SW480 (cell line): Measurements from ENCODE around the gene HECTD3.
"Not testable (repeated sequence)": the region's sequence is repeated elsewhere in the genome, so short reads cannot be mapped to it uniquely, and the experiment has no call there.

ENCODE experiments used
- DNase-seq: peaks from one replicate; pipeline ENCODE4 v3.0.0-alpha.2; 2016; ENCODE audit warnings: low spot score

Gene HECTD3

DNA sequence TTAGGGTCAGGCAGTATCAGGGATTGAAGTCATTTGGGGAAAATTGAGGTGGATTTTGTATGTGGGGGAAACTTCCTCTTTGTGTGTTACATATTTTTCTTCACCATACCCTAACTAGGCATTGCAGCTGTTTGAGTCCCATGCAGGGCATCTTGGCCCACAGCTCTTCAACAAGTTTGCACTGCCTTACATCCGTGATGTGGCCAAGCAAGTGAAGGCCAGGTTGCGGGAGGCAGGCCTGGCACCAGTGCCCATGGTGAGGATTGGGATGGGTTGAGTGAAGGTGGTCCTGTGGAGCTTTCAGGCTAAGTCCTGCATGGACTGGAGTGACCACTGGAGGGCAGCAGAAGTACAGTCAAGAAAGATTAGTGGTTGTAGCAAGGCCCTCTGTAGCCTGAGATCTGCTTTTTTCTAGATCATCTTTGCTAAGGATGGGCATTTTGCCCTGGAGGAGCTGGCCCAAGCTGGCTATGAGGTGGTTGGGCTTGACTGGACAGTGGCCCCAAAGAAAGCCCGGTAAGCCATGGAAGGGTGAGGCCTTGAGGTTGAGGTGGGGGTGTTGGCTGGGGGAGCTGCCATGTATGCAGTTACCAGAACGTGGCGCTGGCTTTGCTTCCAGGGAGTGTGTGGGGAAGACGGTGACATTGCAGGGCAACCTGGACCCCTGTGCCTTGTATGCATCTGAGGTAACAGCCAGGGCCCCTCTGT, 3.4 kb upstream of the HECTD3 start:
- DNase-seq, result peak; percentile 75

DNA sequence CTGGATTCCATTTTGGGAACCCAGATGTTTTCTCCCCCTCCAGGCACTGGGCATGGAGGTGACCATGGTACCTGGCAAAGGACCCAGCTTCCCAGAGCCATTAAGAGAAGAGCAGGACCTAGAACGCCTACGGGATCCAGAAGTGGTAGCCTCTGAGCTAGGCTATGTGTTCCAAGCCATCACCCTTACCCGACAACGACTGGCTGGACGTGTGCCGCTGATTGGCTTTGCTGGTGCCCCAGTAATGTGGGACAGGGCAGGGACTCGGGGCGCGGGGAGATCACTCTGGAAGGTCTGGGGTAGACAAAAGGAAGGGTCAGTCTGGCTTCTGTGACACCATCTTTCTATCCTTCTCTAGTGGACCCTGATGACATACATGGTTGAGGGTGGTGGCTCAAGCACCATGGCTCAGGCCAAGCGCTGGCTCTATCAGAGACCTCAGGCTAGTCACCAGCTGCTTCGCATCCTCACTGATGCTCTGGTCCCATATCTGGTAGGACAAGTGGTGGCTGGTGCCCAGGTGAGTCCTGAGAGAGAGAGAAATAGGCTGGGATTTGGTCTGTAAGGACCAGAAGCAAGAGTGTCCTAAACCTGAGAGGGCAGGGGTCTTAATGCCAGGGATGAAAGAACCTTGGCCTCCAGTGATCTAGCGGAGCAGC, 2.6 kb upstream of the HECTD3 start:
- no peak for DNase-seq

DNA sequence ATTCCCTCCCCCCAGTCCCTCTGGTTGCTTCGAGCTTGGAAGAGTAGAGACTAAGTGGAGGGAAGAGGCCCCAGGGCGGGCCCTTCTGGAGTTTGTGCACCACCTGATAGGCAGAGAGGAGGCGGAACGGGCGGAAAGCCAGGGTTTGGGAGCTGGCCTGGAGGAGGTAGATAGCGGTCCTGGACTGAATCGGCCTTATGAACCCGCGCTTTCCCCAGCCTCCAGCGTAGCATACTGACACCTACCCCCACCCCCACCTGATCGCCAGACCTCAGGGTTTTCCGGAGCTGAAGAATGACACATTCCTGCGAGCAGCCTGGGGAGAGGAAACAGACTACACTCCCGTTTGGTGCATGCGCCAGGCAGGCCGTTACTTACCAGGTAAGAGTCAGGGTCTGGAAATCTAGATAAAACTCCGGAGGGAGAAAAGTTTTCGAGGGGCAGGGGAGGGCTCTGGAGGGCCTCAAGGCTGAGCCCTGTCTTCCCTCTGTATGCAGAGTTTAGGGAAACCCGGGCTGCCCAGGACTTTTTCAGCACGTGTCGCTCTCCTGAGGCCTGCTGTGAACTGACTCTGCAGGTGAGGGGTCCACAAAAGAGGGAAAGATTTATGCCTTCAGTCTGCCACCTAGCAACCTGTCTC, 1.6 kb upstream of the HECTD3 start:
- peak; percentile 55 for DNase-seq

DNA sequence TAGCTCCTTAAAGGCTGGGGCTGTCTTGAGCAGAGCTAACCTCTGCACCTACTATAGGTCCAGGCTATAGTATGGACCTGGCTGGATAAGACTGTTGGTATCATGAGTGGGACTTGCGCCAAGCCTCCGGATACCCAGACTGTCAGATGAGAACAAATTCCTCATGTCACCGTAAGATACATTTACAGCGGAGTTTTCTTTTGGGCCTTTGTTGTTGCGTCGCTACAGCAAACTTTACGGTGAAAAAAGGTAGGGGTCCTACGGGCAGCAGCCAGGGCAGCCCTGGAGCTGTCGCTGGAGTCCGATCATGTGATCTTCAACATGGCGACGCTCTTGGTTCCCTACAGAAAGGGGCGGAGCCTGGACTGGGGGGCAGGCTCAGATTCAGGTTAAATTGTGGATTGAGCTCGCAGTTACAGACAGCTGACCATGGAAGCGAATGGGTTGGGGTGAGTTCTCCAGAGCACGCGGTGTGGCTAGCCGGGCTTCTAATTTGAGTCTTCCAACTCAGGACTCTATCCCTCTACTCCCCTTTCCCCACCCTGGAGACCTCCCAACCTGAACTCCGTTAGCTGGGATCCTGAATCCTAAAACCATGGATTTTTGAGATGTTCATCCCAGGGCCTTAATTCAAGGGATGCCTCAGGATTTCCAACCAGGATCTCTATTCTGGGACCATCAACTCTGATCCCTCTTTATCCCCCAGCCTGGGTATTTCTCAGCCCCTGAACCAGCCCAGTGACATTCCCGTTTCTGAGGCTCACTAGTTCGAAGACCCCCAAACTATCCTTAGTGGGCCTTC, 914 bp upstream of the HECTD3 start, which contains the start of gene UROD:
UROD (plus strand) TSS at position 418 of the 802 bp plus-strand sequence; CDS start at position 430, 12 bp downstream.
- DNase-seq, result peak; percentile 98

DNA sequence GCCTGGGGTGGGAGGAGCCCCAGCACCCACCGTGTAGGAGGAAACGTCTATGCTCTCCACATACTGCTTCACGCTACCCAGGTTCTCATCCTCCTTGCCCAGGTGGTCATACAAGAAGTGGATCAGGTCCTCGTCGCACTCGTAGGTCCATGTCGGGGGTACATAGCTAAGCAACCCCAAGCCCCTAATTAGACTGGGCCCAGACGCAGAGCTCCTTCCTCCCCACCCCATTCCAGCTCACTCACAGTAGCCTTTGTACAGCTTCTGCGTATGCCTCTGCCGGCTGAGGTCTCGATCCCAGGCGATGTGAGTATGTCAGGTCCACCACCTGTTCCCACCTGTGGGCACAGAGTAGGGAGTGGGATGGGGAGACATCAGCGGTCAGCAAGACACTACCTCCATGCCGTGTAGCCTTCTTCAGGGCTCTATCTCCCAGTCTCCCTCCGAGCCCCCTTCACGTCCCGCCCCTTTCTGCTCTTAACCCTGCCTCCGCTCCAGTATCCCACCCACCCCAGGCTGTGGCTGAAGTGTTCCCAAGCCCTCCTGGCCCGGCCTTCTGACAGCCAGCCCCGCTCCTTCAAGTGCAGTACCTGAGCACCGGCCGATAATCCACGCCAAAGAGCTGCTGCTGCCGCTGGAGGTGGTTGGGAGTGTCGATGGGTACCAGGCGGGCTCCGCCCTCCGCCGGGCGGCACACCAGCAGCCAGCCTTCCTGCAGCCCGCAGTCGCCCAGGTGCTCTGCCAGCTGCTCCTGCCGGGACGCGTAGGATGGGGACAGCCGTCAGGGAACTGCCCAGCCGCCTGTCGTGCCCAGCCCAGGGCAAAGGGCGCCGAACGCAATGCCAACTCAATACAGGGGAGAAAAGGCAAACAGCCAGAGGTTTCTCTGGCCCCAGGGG, 919 bp downstream of the HECTD3 start:
- DNase-seq, result peak; percentile 69

DNA sequence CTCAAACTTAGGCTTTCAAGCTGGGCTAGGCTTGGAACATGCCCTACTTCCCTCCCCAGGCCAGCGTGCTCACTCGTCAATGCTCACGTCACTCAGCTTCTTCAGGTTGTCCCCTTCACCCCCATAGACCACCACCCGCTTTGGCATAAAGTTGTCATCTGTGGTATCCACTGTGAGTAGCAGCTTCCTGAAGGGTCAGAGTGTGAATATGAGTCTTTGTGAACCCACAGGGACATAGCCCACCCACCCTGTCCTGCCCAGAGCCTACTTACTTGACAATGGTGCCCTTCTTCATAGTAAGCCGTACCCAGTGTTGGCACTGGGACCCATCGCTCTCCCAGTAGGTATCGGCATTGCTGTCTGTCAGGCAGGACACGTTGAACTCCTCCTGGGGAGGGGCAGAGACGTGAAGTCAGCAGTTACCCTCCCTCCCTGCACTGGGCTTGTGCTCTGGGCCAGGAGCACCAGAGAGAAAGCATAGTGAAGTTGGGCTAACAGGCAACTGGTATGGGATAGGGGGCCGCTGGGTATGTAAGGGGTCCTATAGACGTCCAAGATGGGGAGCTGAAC, 1.7 kb downstream of the HECTD3 start:
- DNase-seq, result no peak

DNA sequence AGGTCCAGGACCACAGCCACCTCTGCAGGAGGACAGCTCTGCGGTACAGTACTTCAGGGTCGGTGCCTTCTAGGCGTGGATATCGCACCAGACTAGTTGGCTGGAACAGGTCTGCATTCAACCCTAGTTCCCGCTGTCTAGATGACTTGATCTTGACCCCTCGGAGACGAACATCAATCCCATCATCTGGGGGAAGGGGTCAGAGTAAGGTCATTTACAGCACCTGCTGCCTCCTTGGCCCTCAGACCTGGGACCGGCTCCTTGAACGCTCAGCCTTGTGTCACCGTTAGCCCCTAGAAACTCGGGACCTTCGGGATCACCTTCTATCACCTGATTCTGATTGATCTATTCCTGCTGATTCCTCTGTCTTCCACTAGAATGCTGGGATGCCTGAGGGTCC, 2.6 kb downstream of the HECTD3 start:
- DNase-seq, result no peak

DNA sequence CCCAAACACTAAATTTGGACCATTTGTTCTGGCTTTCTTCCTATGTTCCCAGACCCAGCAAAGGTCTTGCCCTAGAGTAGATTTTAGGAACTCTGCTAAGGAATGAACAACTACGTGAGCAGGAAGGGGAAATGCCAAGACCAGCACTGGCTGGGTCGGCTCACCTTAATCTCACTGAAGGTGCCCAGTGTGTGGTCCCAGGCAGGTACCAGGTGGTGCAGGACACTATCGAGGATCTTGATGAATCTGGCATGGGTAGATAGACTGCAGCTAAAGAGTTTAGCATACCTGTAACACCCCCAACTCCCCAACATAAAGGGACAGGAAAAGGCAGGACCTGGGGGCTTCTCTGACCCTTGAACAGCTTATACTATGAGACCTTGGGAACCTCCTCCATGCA, 3.0 kb downstream of the HECTD3 start:
- DNase-seq, result no peak

DNA sequence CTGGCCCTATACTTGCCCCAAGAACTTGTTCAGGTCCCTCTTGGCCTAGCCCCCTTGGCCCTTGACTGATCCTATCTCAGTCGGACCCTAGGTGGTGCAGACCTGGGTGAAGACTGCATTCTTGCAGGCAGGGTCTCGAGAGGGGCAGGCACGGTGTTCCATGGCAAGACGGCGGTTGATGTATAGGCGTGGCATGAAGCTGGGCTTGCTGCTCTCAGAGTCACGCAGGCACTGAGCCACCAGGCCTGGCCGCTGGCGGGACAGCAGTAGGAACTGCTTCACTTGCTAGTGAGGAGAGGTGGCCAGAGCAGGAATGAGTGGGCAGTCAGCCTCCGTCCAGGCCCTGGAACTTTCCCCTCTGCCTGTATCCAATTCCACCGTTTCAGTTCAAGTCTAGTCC, 3.8 kb downstream of the HECTD3 start:
- no peak for DNase-seq

DNA sequence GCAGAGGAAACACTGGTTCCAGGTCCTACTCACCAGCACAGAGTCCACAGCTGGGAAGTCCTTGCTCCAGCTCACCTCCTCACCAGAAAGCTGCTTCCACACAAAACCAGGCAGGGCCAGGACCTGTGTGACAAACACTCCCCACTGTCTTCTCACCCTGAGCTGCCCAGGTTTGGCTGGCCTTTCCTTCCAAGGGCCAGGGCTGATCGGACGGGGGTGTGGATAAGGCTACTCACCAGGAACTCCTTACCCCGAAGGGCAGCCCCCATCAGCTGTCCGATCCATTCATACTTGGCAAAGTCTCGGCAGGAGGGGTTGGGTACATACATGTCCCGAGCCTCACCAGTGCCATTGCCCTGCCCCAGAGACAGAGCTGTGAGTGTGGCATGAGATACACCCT, 5.4 kb downstream of the HECTD3 start:
- no peak for DNase-seq

DNA sequence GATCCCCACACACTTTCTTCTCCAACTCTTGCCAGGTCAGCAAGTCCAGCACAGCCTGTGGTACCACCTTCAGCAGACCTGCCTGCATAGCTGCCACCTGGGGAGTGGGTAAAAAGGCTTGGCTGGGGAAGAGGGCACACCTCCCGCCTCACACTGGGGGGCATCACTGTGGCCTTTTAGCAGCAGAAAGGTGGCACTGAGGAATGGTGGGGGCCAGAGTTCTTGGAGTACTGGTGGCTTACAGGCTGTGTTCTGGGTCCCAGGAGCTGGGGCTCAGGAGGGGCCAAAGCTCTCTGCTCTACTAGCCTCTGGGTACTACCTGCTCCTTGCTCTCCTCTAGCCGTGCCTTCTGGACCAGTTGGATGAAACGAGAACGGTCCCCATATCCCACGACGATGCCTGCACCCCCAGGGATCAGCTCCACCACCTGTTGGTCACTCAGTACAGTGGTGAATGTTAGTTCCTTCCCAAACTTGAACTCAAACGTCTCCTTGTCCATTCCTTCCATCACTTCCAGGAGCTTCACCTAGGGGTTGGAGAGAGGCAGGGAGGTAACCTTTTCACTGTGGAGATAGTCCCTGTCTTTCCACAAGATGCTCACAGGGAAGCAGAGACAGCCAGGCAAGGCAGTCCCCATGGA, 6.7 kb downstream of the HECTD3 start:
- DNase-seq, result no peak

DNA sequence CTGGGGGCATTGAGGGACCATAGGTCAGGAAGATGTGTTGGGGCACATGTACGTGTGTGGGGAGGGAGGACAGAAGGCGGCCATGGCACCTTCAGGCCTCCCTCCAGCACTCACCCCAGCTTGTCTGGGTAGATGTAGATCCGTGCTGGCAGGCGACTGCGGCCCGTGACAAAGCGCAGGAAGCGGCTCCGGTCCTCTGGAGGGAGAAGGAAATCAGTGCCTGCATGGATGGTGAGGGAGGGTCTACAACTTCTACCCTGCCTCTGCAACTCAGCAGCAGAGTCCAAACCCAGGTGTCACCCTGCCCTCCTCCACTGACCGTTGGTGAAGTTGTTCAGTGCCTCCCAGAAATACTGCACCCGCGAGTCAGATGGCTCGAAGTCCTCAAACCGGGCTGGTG, 7.4 kb downstream of the HECTD3 start:
- no peak for DNase-seq

DNA sequence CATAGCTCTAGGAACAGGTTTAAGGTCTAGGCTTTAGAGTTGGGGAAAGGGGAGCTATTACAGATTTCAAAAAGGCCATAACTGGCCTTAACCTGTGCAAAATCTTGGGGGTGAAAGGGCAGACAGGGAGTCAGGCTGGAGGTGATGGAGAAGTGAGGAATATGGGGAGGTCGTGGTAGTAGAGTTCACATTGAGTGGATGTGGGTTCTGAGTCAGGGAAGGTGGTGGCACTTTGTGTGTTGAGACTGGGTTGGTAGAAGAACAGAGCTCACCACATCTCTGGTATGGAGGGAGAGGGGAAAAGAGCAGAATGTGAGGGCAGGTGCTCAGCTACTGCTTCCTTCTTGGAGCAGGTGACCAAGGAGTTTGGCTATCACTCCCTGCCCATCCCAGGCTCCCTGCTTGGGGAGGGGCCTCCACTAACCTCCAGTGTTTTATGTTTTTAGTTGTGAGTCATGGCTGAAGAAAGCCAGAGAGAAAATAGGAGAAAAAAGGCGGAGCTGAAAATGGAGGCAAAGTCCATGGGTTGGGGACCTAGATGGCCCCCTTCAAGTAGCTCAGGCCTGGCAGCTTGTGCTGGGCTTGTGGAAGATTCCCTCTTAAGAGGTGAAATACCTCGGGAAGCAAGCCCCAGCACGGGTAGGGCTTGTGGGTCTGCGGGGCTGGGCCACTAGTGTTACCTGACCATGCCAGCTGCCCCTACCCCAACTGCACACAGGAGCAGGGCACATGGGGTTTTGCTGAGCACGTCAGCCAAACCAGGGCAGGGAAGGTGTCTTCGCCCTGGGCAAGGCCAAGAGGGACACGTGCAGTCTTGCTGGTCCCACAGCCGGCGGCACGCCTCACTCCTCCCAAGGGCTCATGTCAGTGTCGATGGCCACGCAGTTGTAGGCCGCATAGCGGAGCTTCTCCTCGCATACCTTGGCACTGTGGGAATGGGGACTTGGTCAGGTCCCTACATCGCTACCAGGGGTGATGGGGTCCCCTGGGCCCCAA, 8.2 kb downstream of the HECTD3 start:
- DNase-seq, result no peak

DNA sequence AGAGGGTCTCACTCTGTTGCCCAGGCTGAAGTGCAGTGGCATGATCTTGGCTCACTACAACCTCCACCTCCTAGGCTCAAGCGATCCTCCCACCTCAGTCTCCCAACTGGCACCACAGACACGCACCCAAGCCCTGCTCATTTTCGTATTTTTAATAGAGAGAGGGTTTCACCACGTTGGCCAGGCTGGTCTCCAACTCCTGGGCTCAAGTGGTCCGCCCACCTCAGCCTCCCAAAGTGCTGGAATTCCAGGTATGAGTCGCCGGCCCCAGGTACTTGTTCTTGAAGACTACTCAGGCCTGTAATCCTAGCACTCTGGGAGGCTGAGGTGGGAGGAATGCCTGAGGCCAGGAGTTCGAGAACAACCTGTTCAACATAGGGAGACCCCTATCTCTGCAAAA, 9.5 kb downstream of the HECTD3 start:
- DNase-seq, result not testable (repeated sequence)

DNA sequence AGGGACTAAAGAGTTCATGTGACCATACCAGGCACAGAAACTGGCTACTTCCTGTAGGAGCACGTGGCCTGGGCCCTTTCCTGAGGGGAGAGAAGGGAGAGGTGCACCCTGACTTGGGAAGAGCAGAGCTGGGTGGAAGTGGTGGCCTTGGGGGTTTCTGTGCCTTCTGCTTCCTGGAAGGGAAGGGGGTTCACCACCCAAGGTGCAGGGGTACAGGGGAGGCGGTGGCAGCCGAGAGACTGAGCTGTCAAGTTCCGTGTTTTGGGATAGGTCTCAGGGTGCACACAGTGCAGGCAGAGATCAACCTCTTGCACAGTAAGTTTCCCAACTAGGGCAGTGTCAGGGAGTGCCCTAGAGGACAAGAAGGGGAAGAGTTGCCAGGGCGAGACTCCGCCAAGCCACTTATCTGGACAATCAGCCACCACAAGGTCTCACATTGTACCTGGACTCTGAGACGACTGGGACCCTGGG, 10.1 kb downstream of the HECTD3 start:
- DNase-seq, result no peak

DNA sequence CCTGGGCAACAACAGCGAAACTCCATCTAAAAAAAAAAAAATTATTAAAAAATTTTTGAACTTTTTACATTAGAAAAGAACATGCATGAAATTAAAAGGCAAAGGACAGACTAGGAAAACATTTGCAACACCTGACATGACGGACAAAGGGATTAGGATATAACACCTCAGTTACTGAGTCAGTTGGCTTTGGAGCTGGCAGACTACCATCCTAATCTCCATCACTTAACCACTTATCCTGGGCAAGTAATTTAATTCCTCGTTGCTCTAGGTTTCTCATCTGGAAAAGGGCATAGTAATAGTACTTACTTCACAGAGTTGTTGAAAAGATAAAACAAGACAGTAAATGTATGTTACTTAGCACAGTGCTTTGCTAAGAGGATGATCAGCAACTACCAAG, 11.9 kb downstream of the HECTD3 start:
- no peak for DNase-seq

DNA sequence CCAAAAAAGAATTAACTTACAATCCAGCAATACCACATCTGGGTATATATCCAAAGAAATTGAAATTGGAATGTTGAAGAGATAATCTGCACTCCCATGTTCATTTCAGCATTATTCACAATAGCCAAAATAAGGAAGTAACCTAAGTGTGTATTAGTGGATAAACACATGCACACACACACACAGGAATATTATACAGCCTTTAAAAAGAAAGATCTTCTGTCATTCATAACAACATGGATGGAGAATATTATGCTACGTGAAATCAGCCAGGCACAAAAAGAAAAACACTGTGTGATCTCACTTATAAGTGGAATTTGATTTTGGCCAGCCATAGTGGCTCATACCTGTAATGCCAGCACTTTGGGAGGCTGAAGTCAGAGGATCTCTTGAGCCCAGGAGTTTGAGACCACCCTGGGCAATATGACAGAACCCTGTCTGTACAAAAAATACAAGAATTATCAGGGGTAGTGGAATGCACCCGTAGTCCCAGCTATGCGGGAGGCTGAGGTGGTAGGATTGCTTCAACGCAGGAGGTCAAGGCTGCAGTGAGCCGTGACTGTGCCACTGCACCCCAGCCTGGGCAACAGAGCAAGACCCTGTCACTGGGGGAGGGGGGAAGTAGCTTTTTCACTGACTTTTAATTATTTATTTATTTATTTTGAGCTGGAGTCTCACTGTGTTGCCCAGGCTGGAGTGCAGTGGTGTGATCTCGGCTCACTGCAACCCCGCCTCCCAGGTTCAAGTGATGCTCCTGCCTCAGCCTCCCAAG, 15.5 kb downstream of the HECTD3 start:
- DNase-seq, result no peak

DNA sequence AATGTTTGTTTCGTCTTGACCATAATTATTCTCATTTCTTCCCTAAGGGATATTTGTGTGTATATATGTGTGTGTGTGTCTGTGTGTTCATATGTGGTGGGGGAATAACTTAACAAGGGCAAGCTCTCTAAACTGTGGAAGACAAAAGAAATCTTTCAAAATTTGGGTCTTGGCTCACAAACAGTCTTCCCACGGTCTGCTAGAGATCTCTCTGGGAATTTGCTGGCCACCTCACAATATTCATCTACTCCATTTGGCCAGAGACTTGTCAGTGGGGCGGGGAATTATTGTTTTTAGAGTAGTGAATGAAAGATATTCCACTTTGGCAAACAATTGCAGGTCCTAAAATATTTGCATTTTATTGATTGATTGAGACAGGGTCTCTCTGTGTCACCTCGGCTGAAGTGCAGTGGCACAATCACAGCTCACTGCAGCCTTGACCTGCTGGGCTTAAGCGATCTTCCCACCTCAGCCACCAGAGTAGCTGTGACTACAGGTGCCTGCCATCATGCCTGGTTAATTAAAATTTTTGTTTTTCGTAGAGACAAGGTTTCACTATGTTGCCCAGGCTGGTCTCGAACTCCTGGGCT, 16.7 kb downstream of the HECTD3 start:
- DNase-seq, result no peak
